Coronary artery (tissue), 2 donors: Measurements from ENCODE around the gene N4BP2L2.
A peak's percentile ranks its signal among the peaks of the same experiment; 100 is the strongest.

ENCODE experiments used
- DNase-seq: peaks from one replicate; pipeline ENCODE4 v3.0.0-alpha.2; 2017; ENCODE audit warnings: low spot score
- H3K27ac ChIP-seq, 2 donors: fragments of 200-600 bp; sonication (generic); one replicate each; pipeline ENCODE4 v1.5.1; 2016 to 2019
- H3K4me3 ChIP-seq: fragments of 200-600 bp; sonication (generic); 2 replicates; pipeline ENCODE4 v1.5.1; 2016; ENCODE audit warnings: mild to moderate bottlenecking, moderate library complexity
- CTCF ChIP-seq: fragments of 200-600 bp; sonication (generic); IDR thresholded peaks from one replicate; pipeline ENCODE4 v1.5.1; 2019; ENCODE audit warnings: antibody characterized with exemption

The N4BP2L2 gene

DNA sequence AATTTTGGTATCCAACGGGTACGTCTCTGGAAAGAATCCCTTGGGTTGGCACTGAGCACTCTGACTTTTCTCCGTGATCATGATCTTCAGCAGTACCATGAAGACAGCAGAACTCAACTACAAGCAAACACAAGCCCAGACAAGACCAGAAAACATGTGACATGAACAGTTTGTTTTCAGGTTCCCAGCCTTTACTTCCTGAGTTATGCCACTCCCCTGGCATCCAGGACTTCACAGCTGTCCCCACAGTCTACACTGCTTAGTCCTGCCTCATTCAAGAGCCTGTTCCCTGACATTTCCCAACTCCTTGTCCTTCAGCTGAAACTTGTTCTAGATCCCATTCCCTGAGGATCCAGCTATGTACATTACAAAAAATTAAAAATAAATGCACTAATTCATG is 105.7 kb downstream of the N4BP2L2 start:
- TF ChIP-seq CTCF: no peak
- H3K4me3 ChIP-seq: no peak overlapping the region
- no peak for DNase-seq
- no peak overlapping the region for H3K27ac ChIP-seq

- Histone ChIP-seq H3K4me3 (no peak overlapping the region), H3K27ac (no peak overlapping the region)
- no peak for TF ChIP-seq CTCF
- DNase-seq: no peak
Measured at GRCh38 chr13:32431361-32431760, 107.2 kb downstream of the N4BP2L2 start.

DNA sequence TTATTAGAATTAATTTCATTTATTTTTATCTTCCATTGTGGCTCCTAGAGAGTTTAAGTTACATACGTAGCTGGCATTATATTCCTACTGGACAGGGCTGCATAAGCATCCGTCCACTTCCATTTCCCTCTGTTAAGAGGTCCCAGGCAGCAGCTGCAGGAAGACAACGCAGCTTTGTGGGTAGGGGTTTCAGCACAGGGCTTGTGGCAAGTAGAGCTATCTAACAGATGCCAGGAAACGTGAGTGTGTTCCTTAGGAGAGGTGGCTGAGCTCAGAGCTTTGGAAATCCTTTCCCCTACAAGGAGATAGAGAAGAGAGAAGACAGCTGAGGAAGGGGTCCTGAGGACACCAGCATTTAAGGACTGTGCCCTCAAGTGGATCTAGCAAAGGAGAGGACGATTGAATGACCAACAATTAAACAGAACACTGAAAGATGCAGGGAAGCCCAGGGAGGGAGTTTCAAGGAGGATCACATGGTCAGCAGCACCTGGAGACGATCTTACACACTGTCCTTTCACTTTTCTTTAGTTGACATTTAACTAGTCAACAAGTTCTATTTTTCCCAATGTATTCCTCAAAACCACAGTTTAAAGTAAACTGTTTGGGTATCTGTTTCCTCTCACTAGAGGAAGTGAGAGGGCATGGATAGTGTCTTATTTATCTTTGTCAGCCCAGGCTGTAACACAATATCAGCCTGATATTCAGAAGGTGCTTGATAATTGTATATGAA is 108.4 kb downstream of the N4BP2L2 start:
- Histone ChIP-seq H3K27ac (no peak overlapping the region), H3K4me3 (no peak overlapping the region)
- no peak for DNase-seq
- TF ChIP-seq CTCF: no peak

- H3K4me3 ChIP-seq: no peak overlapping the region
- H3K27ac ChIP-seq: peak overlapping the region; percentile 92 to 94
- no peak for TF ChIP-seq CTCF
- no peak for DNase-seq
Measured at GRCh38 chr13:32429433-32429909, 109.1 kb downstream of the N4BP2L2 start.

- Histone ChIP-seq H3K4me3 (peak overlapping the region; percentile 87), H3K27ac (peak overlapping the region; percentile 92 to 94)
- DNase-seq: no peak
- no peak for TF ChIP-seq CTCF
Measured at GRCh38 chr13:32428581-32429432, 109.8 kb downstream of the N4BP2L2 start.

GRCh38 chr13:32427852-32428580 is 110.6 kb downstream of the N4BP2L2 start, which contains the start of gene N4BP2L1:
N4BP2L1 (minus strand) TSS chr13:32428130; CDS start chr13:32428082, 48 bp downstream.
- peak; percentile 85 for DNase-seq
- Histone ChIP-seq H3K27ac (peak within 1 kb of the TSS; percentile 92 to 94), H3K4me3 (peak within 1 kb of the TSS; percentile 87)
- no peak for TF ChIP-seq CTCF
